ENCODE results near the gene DPYSL5.

- TF ChIP-seq CTCF (IDR thresholded peaks at IDR 0.05) (no peak), JUN (IDR thresholded peaks at IDR 0.05) (no peak), RAD21 (conservative IDR thresholded peaks at IDR 0.05 in 1 of 2, IDR thresholded peaks at IDR 0.05 in 1 of 2) (0 out of 5 replicates have a peak, but pooled peaks of 1 of the 2 experiments have one; percentile 24), SMC3 (IDR thresholded peaks at IDR 0.05) (0 out of 3 replicates have a peak, but pooled peaks have one; percentile 17), POLR2A (IDR thresholded peaks at IDR 0.05; ENCODE audit: low read length) (no peak), MYC (IDR thresholded peaks at IDR 0.05; ENCODE audit: borderline replicate concordance, low read length) (no peak), EP300 (IDR thresholded peaks at IDR 0.05) (no peak)
Measured at GRCh38 chr2:26840937-26841610, 6.9 kb upstream of the DPYSL5 start.

Measured in A549 (cell line).